ENCODE results near the gene NDUFA6. TPM values are rescaled to one million over a fixed set of nuclear protein-coding genes. Genes with fewer than 3 reads are reported as not detected.

NDUFA6 gene
- total RNA-seq, 1 experiment from 2014 or later = 92.2 TPM

DNA sequence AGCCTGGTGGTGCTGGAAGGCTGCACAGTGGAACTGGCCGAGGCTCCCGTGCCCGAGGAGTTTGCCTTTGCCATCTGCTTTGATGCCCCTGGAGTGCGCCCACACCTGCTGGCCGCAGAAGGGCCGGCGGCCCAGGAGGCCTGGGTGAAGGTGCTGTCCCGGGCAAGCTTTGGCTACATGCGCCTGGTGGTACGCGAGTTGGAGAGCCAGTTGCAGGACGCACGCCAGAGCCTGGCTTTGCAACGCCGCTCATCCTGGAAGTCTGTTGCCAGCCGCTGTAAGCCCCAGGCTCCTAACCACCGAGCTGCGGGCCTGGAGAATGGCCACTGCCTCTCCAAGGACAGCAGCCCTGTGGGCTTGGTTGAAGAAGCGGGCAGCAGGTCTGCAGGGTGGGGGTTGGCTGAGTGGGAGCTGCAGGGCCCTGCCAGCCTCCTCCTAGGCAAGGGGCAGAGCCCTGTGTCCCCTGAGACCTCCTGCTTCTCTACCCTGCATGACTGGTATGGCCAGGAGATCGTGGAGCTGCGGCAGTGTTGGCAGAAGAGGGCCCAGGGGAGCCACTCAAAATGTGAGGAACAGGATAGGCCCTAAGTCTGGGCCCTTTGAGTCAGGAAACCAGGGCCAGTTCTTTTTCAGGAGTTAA, 13.0 kb downstream of the NDUFA6 start:
- POLR2A ChIA-PET = no interaction called here
- DNase-seq (ENCODE audit: low read depth, low spot score) (no peak), ATAC-seq (no peak)
- H3K27me3 ChIP-seq (ENCODE audit: control insufficient read depth, insufficient read depth, low read length) = no peaks in the 10 kb centered on the region
- TF ChIP-seq TCF7L2 (IDR thresholded peaks at IDR 0.05; ENCODE audit: low read depth, low read length) (no peak), POLR2AphosphoS5 (IDR thresholded peaks at IDR 0.05; ENCODE audit: low read depth, low read length) (no peak), SIN3A (IDR thresholded peaks at IDR 0.05; ENCODE audit: borderline replicate concordance, insufficient read depth, low read depth, low read length) (no peak)
- TF ChIP-seq, protein P1, sequence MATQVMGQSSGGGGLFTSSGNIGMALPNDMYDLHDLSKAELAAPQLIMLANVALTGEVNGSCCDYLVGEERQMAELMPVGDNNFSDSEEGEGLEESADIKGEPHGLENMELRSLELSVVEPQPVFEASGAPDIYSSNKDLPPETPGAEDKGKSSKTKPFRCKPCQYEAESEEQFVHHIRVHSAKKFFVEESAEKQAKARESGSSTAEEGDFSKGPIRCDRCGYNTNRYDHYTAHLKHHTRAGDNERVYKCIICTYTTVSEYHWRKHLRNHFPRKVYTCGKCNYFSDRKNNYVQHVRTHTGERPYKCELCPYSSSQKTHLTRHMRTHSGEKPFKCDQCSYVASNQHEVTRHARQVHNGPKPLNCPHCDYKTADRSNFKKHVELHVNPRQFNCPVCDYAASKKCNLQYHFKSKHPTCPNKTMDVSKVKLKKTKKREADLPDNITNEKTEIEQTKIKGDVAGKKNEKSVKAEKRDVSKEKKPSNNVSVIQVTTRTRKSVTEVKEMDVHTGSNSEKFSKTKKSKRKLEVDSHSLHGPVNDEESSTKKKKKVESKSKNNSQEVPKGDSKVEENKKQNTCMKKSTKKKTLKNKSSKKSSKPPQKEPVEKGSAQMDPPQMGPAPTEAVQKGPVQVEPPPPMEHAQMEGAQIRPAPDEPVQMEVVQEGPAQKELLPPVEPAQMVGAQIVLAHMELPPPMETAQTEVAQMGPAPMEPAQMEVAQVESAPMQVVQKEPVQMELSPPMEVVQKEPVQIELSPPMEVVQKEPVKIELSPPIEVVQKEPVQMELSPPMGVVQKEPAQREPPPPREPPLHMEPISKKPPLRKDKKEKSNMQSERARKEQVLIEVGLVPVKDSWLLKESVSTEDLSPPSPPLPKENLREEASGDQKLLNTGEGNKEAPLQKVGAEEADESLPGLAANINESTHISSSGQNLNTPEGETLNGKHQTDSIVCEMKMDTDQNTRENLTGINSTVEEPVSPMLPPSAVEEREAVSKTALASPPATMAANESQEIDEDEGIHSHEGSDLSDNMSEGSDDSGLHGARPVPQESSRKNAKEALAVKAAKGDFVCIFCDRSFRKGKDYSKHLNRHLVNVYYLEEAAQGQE (IDR thresholded peaks at IDR 0.05; ENCODE audit: insufficient read depth in 1 of 2, low read depth in 2 of 2, low read length in 1 of 2) = no peak
- H3K9me3 ChIP-seq (ENCODE audit: control insufficient read depth, insufficient read depth, low read depth, low read length) = no peaks in the 10 kb centered on the region
- no TSS peak for BruUV-seq (replicated peaks)
- CTCF ChIA-PET = no interaction called here
- H3K27ac ChIP-seq (ENCODE audit: low read length) = no peak overlapping the region
- no peak overlapping the region for H3K4me3 ChIP-seq (ENCODE audit: low read depth in 2 of 2, low read length in 2 of 2)
- H3K36me3 ChIP-seq (ENCODE audit: control insufficient read depth, insufficient read depth, low read length) = no peaks in the 10 kb centered on the region; the same call in 1 of the 2 replicates
- H3K4me1 ChIP-seq (ENCODE audit: control insufficient read depth, insufficient read depth, low read length) = peaks cover 10% of the 10 kb centered on the region
- in situ Hi-C loops (cut with HindIII; ENCODE audit: low pct_unique_long_range_greater_than_20kb, low sequenced_read_pairs) = no loop called here
- intact Hi-C loops (cut with micrococcal nuclease; ENCODE audit: unreplicated experiment) = no loop called here

DNA sequence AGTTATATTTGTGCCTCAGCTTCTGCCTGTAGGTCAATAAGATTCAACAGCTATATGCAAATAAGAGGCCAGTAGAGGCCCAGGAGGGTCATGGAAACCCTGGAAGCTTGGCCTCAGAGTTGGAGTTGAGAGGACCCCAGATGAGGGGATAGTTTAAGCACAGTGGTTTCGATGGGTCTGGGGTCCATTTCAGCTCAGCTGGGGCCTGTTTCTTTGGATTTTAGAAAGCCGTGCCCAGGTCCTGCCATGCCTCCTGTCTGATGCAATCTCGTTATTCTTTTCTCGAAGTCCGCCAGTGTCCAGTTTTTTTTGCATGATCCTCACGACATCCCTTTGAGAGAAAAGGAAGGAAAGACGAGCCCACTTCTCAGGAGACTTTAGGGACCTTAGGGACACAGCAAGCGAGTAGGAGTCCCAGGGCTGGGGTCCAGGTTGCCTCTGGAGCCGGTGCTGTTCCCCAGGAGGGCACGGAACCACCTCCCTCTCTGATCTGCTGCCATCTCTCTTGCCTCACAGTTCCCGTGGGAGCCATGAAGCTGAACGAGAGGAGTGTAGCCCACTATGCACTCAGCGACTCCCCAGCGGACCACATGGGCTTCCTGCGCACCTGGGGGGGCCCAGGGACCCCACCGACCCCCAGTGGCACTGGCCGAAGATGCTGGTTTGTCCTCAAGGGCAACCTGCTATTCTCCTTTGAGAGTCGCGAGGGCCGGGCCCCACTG, 13.6 kb downstream of the NDUFA6 start:
- Histone ChIP-seq H3K36me3 (ENCODE audit: control insufficient read depth, insufficient read depth, low read length) (no peaks in the 10 kb centered on the region; the same call in 1 of the 2 replicates), H3K27me3 (ENCODE audit: control insufficient read depth, insufficient read depth, low read length) (no peaks in the 10 kb centered on the region), H3K4me3 (ENCODE audit: low read depth in 2 of 2, low read length in 2 of 2) (no peak overlapping the region), H3K9me3 (ENCODE audit: control insufficient read depth, insufficient read depth, low read depth, low read length) (no peaks in the 10 kb centered on the region), H3K4me1 (ENCODE audit: control insufficient read depth, insufficient read depth, low read length) (peaks cover 10% of the 10 kb centered on the region), H3K27ac (ENCODE audit: low read length) (no peak overlapping the region)
- TF ChIP-seq POLR2AphosphoS5 (IDR thresholded peaks at IDR 0.05; ENCODE audit: low read depth, low read length) (no peak), SIN3A (IDR thresholded peaks at IDR 0.05; ENCODE audit: borderline replicate concordance, insufficient read depth, low read depth, low read length) (no peak), TCF7L2 (IDR thresholded peaks at IDR 0.05; ENCODE audit: low read depth, low read length) (no peak)
- TF ChIP-seq, protein P1 (IDR thresholded peaks at IDR 0.05; ENCODE audit: insufficient read depth in 1 of 2, low read depth in 2 of 2, low read length in 1 of 2) = no peak
- TF ChIP-seq, protein P2, sequence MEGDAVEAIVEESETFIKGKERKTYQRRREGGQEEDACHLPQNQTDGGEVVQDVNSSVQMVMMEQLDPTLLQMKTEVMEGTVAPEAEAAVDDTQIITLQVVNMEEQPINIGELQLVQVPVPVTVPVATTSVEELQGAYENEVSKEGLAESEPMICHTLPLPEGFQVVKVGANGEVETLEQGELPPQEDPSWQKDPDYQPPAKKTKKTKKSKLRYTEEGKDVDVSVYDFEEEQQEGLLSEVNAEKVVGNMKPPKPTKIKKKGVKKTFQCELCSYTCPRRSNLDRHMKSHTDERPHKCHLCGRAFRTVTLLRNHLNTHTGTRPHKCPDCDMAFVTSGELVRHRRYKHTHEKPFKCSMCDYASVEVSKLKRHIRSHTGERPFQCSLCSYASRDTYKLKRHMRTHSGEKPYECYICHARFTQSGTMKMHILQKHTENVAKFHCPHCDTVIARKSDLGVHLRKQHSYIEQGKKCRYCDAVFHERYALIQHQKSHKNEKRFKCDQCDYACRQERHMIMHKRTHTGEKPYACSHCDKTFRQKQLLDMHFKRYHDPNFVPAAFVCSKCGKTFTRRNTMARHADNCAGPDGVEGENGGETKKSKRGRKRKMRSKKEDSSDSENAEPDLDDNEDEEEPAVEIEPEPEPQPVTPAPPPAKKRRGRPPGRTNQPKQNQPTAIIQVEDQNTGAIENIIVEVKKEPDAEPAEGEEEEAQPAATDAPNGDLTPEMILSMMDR (IDR thresholded peaks at IDR 0.05) = no peak
- intact Hi-C loops (cut with micrococcal nuclease; ENCODE audit: unreplicated experiment) = no loop called here
- no peak for ATAC-seq
- in situ Hi-C loops (cut with HindIII; ENCODE audit: low pct_unique_long_range_greater_than_20kb, low sequenced_read_pairs) = no loop called here
- no TSS peak for BruUV-seq (replicated peaks)
- ChIA-PET POLR2A (no interaction called here), CTCF (no interaction called here)
- DNase-seq (ENCODE audit: low read depth, low spot score) = no peak

Data from Panc1 (cell line).